Measurements from ENCODE around the gene CTNS.

GRCh38 chr17:3645310-3645709 lies 8.8 kb downstream of the CTNS start:
- TF ChIP-seq CTCF (IDR thresholded peaks at IDR 0.05 in 4 of 5, conservative IDR thresholded peaks at IDR 0.05 in 1 of 5) (no peak), POLR2A (IDR thresholded peaks at IDR 0.05) (no peak)
